Measurements from ENCODE around the gene SLC25A40.

- TF ChIP-seq CTCF (conservative IDR thresholded peaks at IDR 0.05), result no peak
- no peak for TF ChIP-seq EZH2 (IDR thresholded peaks at IDR 0.05; ENCODE audit: low read depth)
These were observed 22.8 kb downstream of the SLC25A40 start for GRCh38 chr7:87853237-87853864.

Data from PC-9 (cell line).